Right forelimb (tissue), 1 donor: ENCODE data around the gene SDHAF4.
"Not testable (repeated sequence)": the region's sequence is repeated elsewhere in the genome, so short reads cannot be mapped to it uniquely, and the experiment has no call there.

Experiments used
- DNase-seq: peaks from one replicate; pipeline ENCODE4 v3.0.0-alpha.2; 2018

SDHAF4 gene

GRCh38 chr6:70566751-70567382 is at the start of gene SDHAF4:
Gene SDHAF4, plus strand, starts transcription at chr6:70566930. Its CDS starts 11 bp downstream, at chr6:70566941.
- DNase-seq = peak; percentile 94

GRCh38 chr6:70518723-70519122 is 48.0 kb upstream of the SDHAF4 start:
- DNase-seq = no peak

- no peak for DNase-seq
Measured at GRCh38 chr6:70520575-70520974, 46.2 kb upstream of the SDHAF4 start.

- DNase-seq = no peak
Measured at GRCh38 chr6:70524721-70525286, 41.9 kb upstream of the SDHAF4 start.

- DNase-seq = no peak
Measured at GRCh38 chr6:70527071-70527737, 39.5 kb upstream of the SDHAF4 start.

- DNase-seq = no peak
Measured at GRCh38 chr6:70530023-70530422, 36.7 kb upstream of the SDHAF4 start.

GRCh38 chr6:70531133-70531532 is 35.6 kb upstream of the SDHAF4 start:
- DNase-seq = no peak

GRCh38 chr6:70537266-70537665 is 29.5 kb upstream of the SDHAF4 start:
- no peak for DNase-seq

- no peak for DNase-seq
Measured at GRCh38 chr6:70538376-70538775, 28.4 kb upstream of the SDHAF4 start.

GRCh38 chr6:70547313-70547712 is 19.4 kb upstream of the SDHAF4 start:
- no peak for DNase-seq

- no peak for DNase-seq
Measured at GRCh38 chr6:70547905-70548304, 18.8 kb upstream of the SDHAF4 start.

- no peak for DNase-seq
Measured at GRCh38 chr6:70549327-70549726, 17.4 kb upstream of the SDHAF4 start.

- no peak for DNase-seq
Measured at GRCh38 chr6:70551566-70551965, 15.2 kb upstream of the SDHAF4 start.

- DNase-seq = not testable (repeated sequence)
Measured at GRCh38 chr6:70552286-70552940, 14.3 kb upstream of the SDHAF4 start.

GRCh38 chr6:70552974-70553373 is 13.8 kb upstream of the SDHAF4 start:
- no peak for DNase-seq

- no peak for DNase-seq
Measured at GRCh38 chr6:70557998-70558397, 8.7 kb upstream of the SDHAF4 start.

GRCh38 chr6:70562401-70562800 is 4.3 kb upstream of the SDHAF4 start:
- not testable (repeated sequence) for DNase-seq

- DNase-seq = peak; percentile 50
Measured at GRCh38 chr6:70563530-70563929, 3.2 kb upstream of the SDHAF4 start.

- no peak for DNase-seq
Measured at GRCh38 chr6:70574643-70575042, 7.9 kb downstream of the SDHAF4 start.

GRCh38 chr6:70575899-70576495 is 9.3 kb downstream of the SDHAF4 start:
- no peak for DNase-seq

GRCh38 chr6:70586114-70586513 is 19.4 kb downstream of the SDHAF4 start:
- no peak for DNase-seq

- DNase-seq = no peak
Measured at GRCh38 chr6:70590400-70590799, 23.7 kb downstream of the SDHAF4 start.

- no peak for DNase-seq
Measured at GRCh38 chr6:70592391-70593117, 25.8 kb downstream of the SDHAF4 start.
